Gastroesophageal sphincter (tissue), 4 donors: ENCODE measurements around the gene MICU1. TPM values are rescaled to one million over a fixed set of nuclear protein-coding genes. Genes with fewer than 3 reads are reported as not detected.

ENCODE experiments used
- ATAC-seq: fragments of 150-250 bp; one replicate; pipeline ENCODE4 v1.9.1; 2016; ENCODE audit warnings: mild to moderate bottlenecking, moderate library complexity
- H3K27ac ChIP-seq, 4 donors: fragments of 200-600 bp; sonication (generic) in 3 of 4; 1 replicate in 3 of 4; 2 replicates in 1 of 4; pipeline ENCODE4 v1.5.1; 2016 to 2019
- H3K27me3 ChIP-seq: fragments of 200-600 bp; sonication (generic); one replicate; pipeline ENCODE4 v1.5.1; 2019
- H3K36me3 ChIP-seq, 2 donors: fragments of 200-600 bp; sonication (generic); one replicate each; pipeline ENCODE4 v1.5.1; 2019; ENCODE audit warnings: control low read depth in 1 of 2
- H3K4me1 ChIP-seq, 3 donors: fragments of 200-600 bp; sonication (generic); 1 replicate in 2 of 3; 2 replicates in 1 of 3; pipeline ENCODE4 v1.5.1; 2016 to 2019; ENCODE audit warnings: control low read depth in 2 of 3
- H3K4me3 ChIP-seq, 2 donors: fragments of 200-600 bp; sonication (generic); one replicate each; pipeline ENCODE4 v1.5.1; 2019; ENCODE audit warnings: mild to moderate bottlenecking in 1 of 2, moderate library complexity in 1 of 2
- H3K9me3 ChIP-seq, 3 donors: fragments of 200-600 bp; sonication (generic); one replicate each; pipeline ENCODE4 v1.5.1; 2017 to 2019; ENCODE audit warnings: control low read depth in 2 of 3
- EP300 ChIP-seq: sonication (generic); formaldehyde crosslinking; IDR thresholded peaks from one replicate; pipeline ENCODE4 v1.6.1; 2017; ENCODE audit warnings: antibody characterized with exemption, mild to moderate bottlenecking
- POLR2A ChIP-seq, 2 donors: fragments of 450-650 bp; IDR thresholded peaks; one replicate each; pipeline ENCODE4 v1.6.1; 2017; ENCODE audit warnings: antibody characterized with exemption in 2 of 2, mild to moderate bottlenecking in 2 of 2, moderate library complexity in 1 of 2
- POLR2AphosphoS5 ChIP-seq: sonication (generic); formaldehyde crosslinking; IDR thresholded peaks from one replicate; pipeline ENCODE4 v1.6.1; 2017; ENCODE audit warnings: antibody characterized with exemption
- WGBS, 2 donors: methylation state at CpG; one replicate each; pipeline ENCODE4 v1.1.5; 2018; ENCODE audit warnings: low coverage in 1 of 2; 5-methylcytosine and 5-hydroxymethylcytosine counted together
- total RNA-seq, 4 donors: library from RNA; depleted of rRNA; stranded (reverse); fragments of >200 nt; gene quantifications; one replicate each; pipeline ENCODE4 v1.1.0, GENCODE V29; 2016
- TF ChIP-seq, protein P1 (sequence below), 4 experiments: fragments of 200-600 bp in 2 of 4; fragments of 450-650 bp in 2 of 4; sonication (generic) in 1 of 4; IDR thresholded peaks; one replicate each; pipeline ENCODE4 v1.5.1; 2017 to 2019; ENCODE audit warnings: antibody characterized with exemption in 4 of 4, mild to moderate bottlenecking in 2 of 4, moderate library complexity in 2 of 4

MICU1 gene
- total RNA-seq, 4 donors from 2014 or later = 37.5 to 42.2 (median 40.8) TPM

DNA sequence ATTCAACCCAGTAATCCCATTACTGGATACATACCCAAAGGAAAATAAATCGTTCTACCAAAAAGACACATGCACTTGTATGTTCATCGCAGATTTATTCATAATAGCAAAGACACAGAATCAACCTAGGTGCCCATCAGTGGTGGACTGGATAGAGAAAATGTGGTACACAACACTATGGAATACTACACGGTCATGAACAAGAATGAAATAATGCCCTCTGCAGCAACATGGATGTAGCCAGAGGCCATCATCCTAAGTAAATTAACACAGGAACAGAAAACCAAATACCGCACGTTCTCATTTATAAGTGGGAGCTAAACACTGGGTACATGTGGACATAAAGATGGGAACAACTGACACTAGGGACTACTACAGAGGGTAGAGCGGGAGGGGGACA, 120.4 kb downstream of the MICU1 start:
- Histone ChIP-seq H3K27ac (no peak overlapping the region), H3K4me1 (peaks cover 0 to 9% (median 0%) of the 10 kb centered on the region in 3 donors), H3K27me3 (no peaks in the 10 kb centered on the region), H3K9me3 (peaks cover 0 to 8% (median 0%) of the 10 kb centered on the region in 3 donors), H3K36me3 (peaks cover 0 to 8% of the 10 kb centered on the region in 2 donors), H3K4me3 (no peak overlapping the region)
- TF ChIP-seq POLR2A (IDR thresholded peaks at IDR 0.05) = no peak
- TF ChIP-seq POLR2AphosphoS5 = no peak
- TF ChIP-seq EP300 = no peak
- TF ChIP-seq, protein P1, sequence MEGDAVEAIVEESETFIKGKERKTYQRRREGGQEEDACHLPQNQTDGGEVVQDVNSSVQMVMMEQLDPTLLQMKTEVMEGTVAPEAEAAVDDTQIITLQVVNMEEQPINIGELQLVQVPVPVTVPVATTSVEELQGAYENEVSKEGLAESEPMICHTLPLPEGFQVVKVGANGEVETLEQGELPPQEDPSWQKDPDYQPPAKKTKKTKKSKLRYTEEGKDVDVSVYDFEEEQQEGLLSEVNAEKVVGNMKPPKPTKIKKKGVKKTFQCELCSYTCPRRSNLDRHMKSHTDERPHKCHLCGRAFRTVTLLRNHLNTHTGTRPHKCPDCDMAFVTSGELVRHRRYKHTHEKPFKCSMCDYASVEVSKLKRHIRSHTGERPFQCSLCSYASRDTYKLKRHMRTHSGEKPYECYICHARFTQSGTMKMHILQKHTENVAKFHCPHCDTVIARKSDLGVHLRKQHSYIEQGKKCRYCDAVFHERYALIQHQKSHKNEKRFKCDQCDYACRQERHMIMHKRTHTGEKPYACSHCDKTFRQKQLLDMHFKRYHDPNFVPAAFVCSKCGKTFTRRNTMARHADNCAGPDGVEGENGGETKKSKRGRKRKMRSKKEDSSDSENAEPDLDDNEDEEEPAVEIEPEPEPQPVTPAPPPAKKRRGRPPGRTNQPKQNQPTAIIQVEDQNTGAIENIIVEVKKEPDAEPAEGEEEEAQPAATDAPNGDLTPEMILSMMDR (IDR thresholded peaks at IDR 0.05) = no peak
- no peak for ATAC-seq
- 90 to 98% methylated on average over 5 to 6 of the region's 6 CpGs for WGBS, 2 donors

DNA sequence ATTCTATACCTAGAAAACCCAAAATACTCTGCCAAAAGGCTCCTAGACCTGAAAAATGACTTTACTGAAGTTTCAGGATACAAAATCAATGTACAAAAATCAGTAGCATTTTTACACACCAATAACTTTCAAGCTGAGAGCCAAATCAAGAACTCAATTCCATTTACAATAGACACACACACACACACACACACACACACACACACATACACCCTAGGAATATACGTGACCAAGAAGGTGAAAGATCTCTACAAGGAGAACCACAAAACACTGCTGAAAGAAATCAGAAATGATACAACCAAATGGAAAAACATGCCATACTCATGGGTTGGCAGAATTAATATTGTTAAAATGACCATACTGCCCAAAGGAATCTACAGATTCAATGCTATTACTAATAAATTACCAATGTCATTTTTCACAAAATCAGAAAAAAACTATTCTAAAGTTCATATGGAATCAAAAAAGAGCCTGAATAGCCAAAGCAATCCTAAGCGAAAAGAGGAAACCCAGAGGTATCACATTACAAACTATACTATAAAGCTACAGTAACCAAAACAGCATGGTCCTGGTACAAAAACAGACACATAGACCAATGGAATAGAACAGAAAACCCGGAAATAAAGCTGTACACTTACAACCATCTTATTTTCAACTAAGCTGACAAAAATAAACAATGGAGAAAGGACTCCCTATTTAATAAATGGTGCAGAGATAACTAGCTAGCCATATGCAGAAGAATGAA, 122.0 kb downstream of the MICU1 start:
- WGBS, 2 donors = 100% methylated on average over 1 to 2 of the region's 3 CpGs
- no peaks in the 10 kb centered on the region for H3K27me3 ChIP-seq
- TF ChIP-seq, protein P1 (IDR thresholded peaks at IDR 0.05) = no peak
- TF ChIP-seq POLR2A (IDR thresholded peaks at IDR 0.05) (no peak), POLR2AphosphoS5 (no peak), EP300 (no peak)
- H3K9me3 ChIP-seq = peaks cover 0 to 8% (median 0%) of the 10 kb centered on the region in 3 donors
- H3K4me1 ChIP-seq = peaks cover 0 to 9% (median 0%) of the 10 kb centered on the region in 3 donors
- H3K27ac ChIP-seq = no peak overlapping the region
- ATAC-seq = no peak
- H3K36me3 ChIP-seq = peaks cover 0 to 8% of the 10 kb centered on the region in 2 donors
- H3K4me3 ChIP-seq = no peak overlapping the region

DNA sequence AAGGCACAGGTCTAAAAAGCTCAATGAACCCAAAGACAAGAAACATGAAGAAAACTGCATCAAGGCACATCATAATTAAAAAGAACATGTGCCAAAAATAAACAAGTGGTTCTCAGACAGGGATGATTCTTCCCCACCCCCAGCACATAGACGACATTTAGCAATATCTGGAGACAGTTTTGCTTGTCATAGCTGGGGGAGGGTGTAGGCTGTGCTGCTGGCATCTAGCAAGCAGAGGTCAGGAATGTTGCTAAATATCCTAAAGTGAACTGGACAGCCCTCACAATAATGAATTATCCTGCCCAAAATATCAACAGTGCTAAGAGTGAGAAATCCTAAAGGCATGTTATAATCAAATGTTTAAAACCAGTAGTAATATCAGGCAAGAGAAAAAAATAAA, 122.6 kb downstream of the MICU1 start:
- H3K4me3 ChIP-seq = no peak overlapping the region
- peak; percentile 44 for TF ChIP-seq POLR2AphosphoS5
- TF ChIP-seq EP300 = no peak
- TF ChIP-seq POLR2A (IDR thresholded peaks at IDR 0.05) = no peak
- H3K27ac ChIP-seq = no peak overlapping the region
- H3K9me3 ChIP-seq = peaks cover 0 to 8% (median 0%) of the 10 kb centered on the region in 3 donors
- H3K36me3 ChIP-seq = peaks cover 0 to 8% of the 10 kb centered on the region in 2 donors
- WGBS, 2 donors = 15% methylated on average over 1 of the region's 1 CpG
- H3K27me3 ChIP-seq = no peaks in the 10 kb centered on the region
- peaks cover 0 to 9% (median 0%) of the 10 kb centered on the region in 3 donors for H3K4me1 ChIP-seq
- peak; percentile 55 for ATAC-seq

DNA sequence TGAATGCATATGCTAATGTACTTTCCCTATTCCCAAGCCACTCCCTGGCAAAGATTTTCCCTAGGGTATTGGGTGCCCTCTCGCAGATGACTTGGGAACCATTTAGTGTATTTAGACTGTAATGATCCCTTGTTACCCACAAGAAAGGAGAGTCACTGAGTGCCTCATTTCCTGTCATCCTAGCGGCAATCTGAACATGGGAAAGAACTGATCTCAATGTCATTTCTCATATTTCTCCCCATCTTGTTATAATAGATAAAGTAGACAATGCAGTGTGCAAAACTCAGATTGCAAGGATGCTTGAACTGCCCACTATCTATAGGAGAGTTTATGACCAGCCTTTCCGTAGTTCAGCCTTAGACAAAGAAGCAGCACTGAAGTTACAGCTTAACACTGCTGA, 123.3 kb downstream of the MICU1 start:
- H3K4me3 ChIP-seq = no peak overlapping the region
- H3K36me3 ChIP-seq = peaks cover 0 to 7% of the 10 kb centered on the region in 2 donors
- no peak for ATAC-seq
- no peak overlapping the region for H3K27ac ChIP-seq
- no peaks in the 10 kb centered on the region for H3K27me3 ChIP-seq
- WGBS, 2 donors = 89 to 100% methylated on average over 3 of the region's 3 CpGs
- no peak for TF ChIP-seq EP300
- no peak for TF ChIP-seq POLR2AphosphoS5
- H3K9me3 ChIP-seq = peaks cover 0 to 8% (median 0%) of the 10 kb centered on the region in 3 donors
- peaks cover 0 to 9% (median 0%) of the 10 kb centered on the region in 3 donors for H3K4me1 ChIP-seq

DNA sequence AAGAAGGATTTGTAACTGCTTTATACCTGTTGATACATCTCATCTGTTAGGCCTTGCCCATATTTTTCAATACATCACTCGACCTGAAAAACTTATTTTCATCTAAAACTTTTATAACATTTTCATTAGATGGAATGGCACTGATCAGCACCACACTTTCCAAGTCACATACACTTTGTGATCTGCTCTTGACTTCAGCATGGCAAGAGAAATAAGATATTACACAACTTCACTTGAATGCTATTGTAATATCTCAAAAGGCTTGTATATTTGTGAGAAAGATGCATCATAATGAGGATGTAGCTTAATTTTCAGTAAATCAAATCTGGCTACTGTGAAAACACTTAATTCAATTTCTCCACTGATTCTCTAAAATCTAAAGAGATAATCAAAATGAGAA, 126.2 kb downstream of the MICU1 start:
- Histone ChIP-seq H3K27me3 (no peaks in the 10 kb centered on the region), H3K4me1 (peaks cover 0 to 9% (median 0%) of the 10 kb centered on the region in 3 donors), H3K4me3 (no peak overlapping the region), H3K36me3 (no peaks in the 10 kb centered on the region), H3K27ac (no peak overlapping the region), H3K9me3 (peaks cover 0 to 8% (median 0%) of the 10 kb centered on the region in 3 donors)
- 61% methylated on average over 1 of the region's 1 CpG; no CpG with 5 or more reads in 1 of the 2 donors for WGBS, 2 donors
- TF ChIP-seq POLR2A (IDR thresholded peaks at IDR 0.05) (no peak), POLR2AphosphoS5 (no peak), EP300 (no peak)
- TF ChIP-seq, protein P1 (IDR thresholded peaks at IDR 0.05) = no peak
- no peak for ATAC-seq

DNA sequence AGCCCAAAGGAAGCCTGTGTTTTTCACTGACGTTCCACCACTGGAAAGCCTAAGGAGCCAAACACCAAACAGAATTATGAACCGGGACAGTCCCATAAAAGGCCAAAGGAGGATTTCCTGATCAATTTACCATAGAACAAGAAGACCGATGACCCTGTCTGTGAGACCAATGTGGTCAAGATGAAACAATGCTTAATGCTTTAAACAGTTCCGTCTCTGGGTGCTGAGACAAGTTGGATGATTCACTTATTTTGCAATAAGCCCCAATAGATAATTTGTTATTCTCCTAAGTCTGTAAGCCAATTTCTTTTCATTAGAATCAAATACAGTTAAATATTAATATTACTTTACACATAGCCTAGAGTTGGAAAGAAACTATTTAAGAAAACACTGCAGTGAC, 134.9 kb downstream of the MICU1 start:
- H3K4me1 ChIP-seq = no peaks in the 10 kb centered on the region
- H3K4me3 ChIP-seq = no peak overlapping the region
- 33 to 47% methylated on average over 4 of the region's 4 CpGs for WGBS, 2 donors
- no peak for TF ChIP-seq POLR2A (IDR thresholded peaks at IDR 0.05)
- TF ChIP-seq, protein P1 (IDR thresholded peaks at IDR 0.05) = no peak
- TF ChIP-seq EP300 = no peak
- TF ChIP-seq POLR2AphosphoS5 = no peak
- H3K9me3 ChIP-seq = no peaks in the 10 kb centered on the region
- H3K27ac ChIP-seq = no peak overlapping the region
- H3K27me3 ChIP-seq = no peaks in the 10 kb centered on the region
- no peak for ATAC-seq
- H3K36me3 ChIP-seq = no peaks in the 10 kb centered on the region
